HepG2 (cell line): ENCODE data around the gene TBRG1.

Experiments
- CTCF ChIP-seq: sonication (generic); formaldehyde crosslinking; IDR thresholded peaks from 2 replicates; pipeline ENCODE4 v1.5.0; 2020; ENCODE audit warnings: mild to moderate bottlenecking, missing genetic modification reagents, moderate library complexity
- HDAC6 ChIP-seq: fragments of 200-600 bp; sonication (generic); IDR thresholded peaks from 2 replicates; pipeline ENCODE4 v1.7.0; 2017; ENCODE audit warnings: mild to moderate bottlenecking, antibody characterized with exemption, low read length, low read depth
- HNRNPUL1 ChIP-seq: fragments of 200-400 bp; formaldehyde crosslinking; IDR thresholded peaks from 2 replicates; pipeline ENCODE4 v1.6.1; 2017; ENCODE audit warnings: low read depth, mild to moderate bottlenecking, low read length, moderate library complexity
- NKX3-1 ChIP-seq: sonication (generic); formaldehyde crosslinking; IDR thresholded peaks from 2 replicates; pipeline ENCODE4 v1.5.0; 2020; ENCODE audit warnings: missing genetic modification reagents
- PRDM10 ChIP-seq: sonication (generic); formaldehyde crosslinking; IDR thresholded peaks from 2 replicates; pipeline ENCODE4 v1.4.0; 2020; ENCODE audit warnings: low read depth, missing genetic modification reagents
- RFX3 ChIP-seq: IDR thresholded peaks from 2 replicates; pipeline ENCODE4 v1.6.1; 2016; ENCODE audit warnings: missing biosample characterization, missing genetic modification reagents
- STAT5B ChIP-seq: sonication (generic); formaldehyde crosslinking; IDR thresholded peaks from 2 replicates; pipeline ENCODE4 v1.4.0; 2020; ENCODE audit warnings: missing genetic modification reagents
- ZNF562 ChIP-seq: sonication (generic); formaldehyde crosslinking; IDR thresholded peaks from 2 replicates; pipeline ENCODE4 v1.8.0; 2022; ENCODE audit warnings: missing genetic modification reagents, borderline replicate concordance
- ZNF747 ChIP-seq: sonication (generic); formaldehyde crosslinking; IDR thresholded peaks from 2 replicates; pipeline ENCODE4 v1.8.1; 2023; ENCODE audit warnings: missing genetic modification reagents, mild to moderate bottlenecking, borderline replicate concordance
- ZSCAN29 ChIP-seq: sonication (generic); formaldehyde crosslinking; conservative IDR thresholded peaks from 2 replicates; pipeline ENCODE4 v1.4.0; 2020; ENCODE audit warnings: mild to moderate bottlenecking, missing genetic modification reagents

DNA sequence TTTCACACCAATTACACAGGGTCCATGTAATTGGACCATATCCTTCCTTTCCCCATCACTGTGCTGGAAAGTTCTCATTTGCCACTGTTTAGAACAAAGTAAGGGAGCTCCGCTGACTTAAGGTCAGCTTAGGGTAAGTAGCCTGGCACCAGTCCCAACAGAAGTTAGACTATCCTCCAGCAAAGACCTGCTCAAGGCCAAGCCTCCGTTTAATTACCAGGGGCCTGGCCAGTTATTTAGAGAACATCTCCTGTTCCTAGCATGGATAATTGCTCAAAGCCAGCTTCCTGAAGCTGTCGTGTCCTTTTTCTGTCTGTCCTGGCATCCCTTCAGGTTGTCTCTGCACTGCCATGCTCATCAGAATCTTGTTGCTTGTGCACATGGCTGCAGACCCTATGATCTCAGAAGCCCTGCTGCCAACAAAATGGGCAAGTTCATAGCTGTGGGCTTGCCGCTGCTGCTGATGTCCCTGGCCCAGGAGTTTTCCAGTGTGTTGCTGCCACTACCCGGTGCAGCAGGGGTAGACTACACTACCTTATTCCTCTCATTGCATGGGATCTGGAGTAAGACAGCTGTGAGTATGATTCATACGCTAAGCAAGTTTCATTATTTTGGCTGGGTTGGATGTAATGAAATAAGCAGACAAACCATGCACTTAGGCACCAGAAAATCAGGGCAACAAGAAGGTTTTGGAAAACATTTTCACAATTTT, 44.8 kb upstream of the TBRG1 start:
- TF ChIP-seq RFX3 (no peak), CTCF (CRISPR knock-in tag) (no peak), ZNF562 (CRISPR knock-in tag) (no peak), HDAC6 (no peak), STAT5B (no peak), PRDM10 (CRISPR knock-in tag) (no peak), NKX3-1 (CRISPR knock-in tag) (no peak), ZSCAN29 (no peak), ZNF747 (CRISPR knock-in tag) (no peak), HNRNPUL1 (no peak)
